ENCODE measurements around the gene SPRR4.

- no peak for TF ChIP-seq TAF1 (IDR thresholded peaks at IDR 0.05; ENCODE audit: low read depth)
- TF ChIP-seq EP300 (IDR thresholded peaks at IDR 0.05; ENCODE audit: borderline replicate concordance), result no peak
- no peak for TF ChIP-seq CREB1 (IDR thresholded peaks at IDR 0.05; ENCODE audit: low read depth)
- TF ChIP-seq RAD21 (IDR thresholded peaks at IDR 0.05; ENCODE audit: low read depth), result no peak
- no peak for TF ChIP-seq ZBTB7A (IDR thresholded peaks at IDR 0.05; ENCODE audit: low read depth)
- no peak for TF ChIP-seq FOXM1 (IDR thresholded peaks at IDR 0.05; ENCODE audit: borderline replicate concordance, low read depth)
Measured at GRCh38 chr1:152957561-152957960, 12.9 kb upstream of the SPRR4 start.

All from Ishikawa (cell line).